Duodenal mucosa (tissue), 2 donors: ENCODE data around the gene TLR9.
A peak's percentile ranks its signal among the peaks of the same experiment; 100 is the strongest.

ENCODE experiments used
- H3K27ac ChIP-seq: one replicate; pipeline ENCODE4 v1.7.0; 2013; ENCODE audit warnings: low read depth, low read length
- H3K27me3 ChIP-seq, 2 donors: one replicate each; pipeline ENCODE4 v1.7.0; 2013; ENCODE audit warnings: low read length in 2 of 2, control low read depth in 1 of 2; ENCODE audit not compliant: insufficient read depth in 2 of 2, control insufficient read depth in 1 of 2
- H3K36me3 ChIP-seq, 2 donors: one replicate each; pipeline ENCODE4 v1.7.0; 2013; ENCODE audit warnings: low read length in 2 of 2, control low read depth in 1 of 2; ENCODE audit not compliant: insufficient read depth in 2 of 2, control insufficient read depth in 1 of 2
- H3K4me1 ChIP-seq, 2 donors: one replicate each; pipeline ENCODE4 v1.7.0; 2013; ENCODE audit warnings: low read length in 2 of 2, control low read depth in 1 of 2; ENCODE audit not compliant: insufficient read depth in 2 of 2, control insufficient read depth in 1 of 2
- H3K4me3 ChIP-seq, 2 donors: one replicate each; pipeline ENCODE4 v1.7.0; 2013; ENCODE audit warnings: low read length in 2 of 2, low read depth in 1 of 2
- H3K9ac ChIP-seq, 2 donors: one replicate each; pipeline ENCODE4 v1.7.0; 2013; ENCODE audit warnings: low read length in 2 of 2, low read depth in 1 of 2
- H3K9me3 ChIP-seq, 2 donors: one replicate each; pipeline ENCODE4 v1.7.0; 2013; ENCODE audit warnings: low read length in 2 of 2, control low read depth in 1 of 2; ENCODE audit not compliant: control insufficient read depth in 1 of 2

TLR9 gene

GRCh38 chr3:52196977-52197376 is 28.5 kb downstream of the TLR9 start:
- peak overlapping the region; percentile 88 for H3K27ac ChIP-seq
- peaks cover 0 to 8% of the 10 kb centered on the region in 2 donors for H3K36me3 ChIP-seq
- no peaks in the 10 kb centered on the region for H3K9me3 ChIP-seq
- H3K4me3 ChIP-seq, result peak overlapping the region; percentile 90 to 91
- H3K9ac ChIP-seq, result peak overlapping the region in 1 of 2 donors; percentile 85
- no peaks in the 10 kb centered on the region for H3K27me3 ChIP-seq
- peaks cover 37 to 46% of the 10 kb centered on the region in 2 donors for H3K4me1 ChIP-seq

DNA sequence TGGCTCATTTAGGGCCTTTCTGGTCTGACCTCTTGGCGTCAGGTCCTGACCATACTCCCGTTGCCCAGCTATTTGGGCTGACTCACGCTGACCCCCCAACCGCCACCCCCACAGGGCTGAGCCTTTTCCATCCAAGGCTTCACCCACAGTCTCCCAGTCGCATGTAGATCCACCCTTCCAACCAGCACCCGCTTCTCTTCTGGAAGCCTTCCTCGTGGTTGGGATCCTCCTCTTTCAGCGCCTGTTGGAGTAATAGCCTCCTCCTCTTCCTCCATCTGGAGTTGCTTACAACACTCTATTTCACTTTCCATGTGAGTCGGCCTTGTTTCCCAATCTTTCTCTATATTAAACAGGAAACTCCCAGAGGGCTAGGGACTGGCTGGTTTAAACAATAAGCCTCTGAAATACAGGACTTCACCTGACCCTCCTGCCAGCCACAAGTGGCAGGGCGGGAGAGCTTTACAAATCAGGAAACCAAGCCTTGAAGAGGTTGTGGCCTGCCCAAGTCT is 29.6 kb downstream of the TLR9 start:
- Histone ChIP-seq H3K27ac (peak overlapping the region; percentile 88), H3K4me3 (no peak overlapping the region), H3K9me3 (no peaks in the 10 kb centered on the region), H3K27me3 (no peaks in the 10 kb centered on the region), H3K4me1 (peaks cover 39 to 40% of the 10 kb centered on the region in 2 donors), H3K9ac (no peak overlapping the region), H3K36me3 (no peaks in the 10 kb centered on the region)

- Histone ChIP-seq H3K4me1 (peaks cover 45 to 46% of the 10 kb centered on the region in 2 donors), H3K27ac (peak overlapping the region; percentile 13), H3K36me3 (no peaks in the 10 kb centered on the region), H3K9me3 (no peaks in the 10 kb centered on the region), H3K27me3 (no peaks in the 10 kb centered on the region), H3K4me3 (no peak overlapping the region), H3K9ac (no peak overlapping the region)
Measured at GRCh38 chr3:52195291-52195597, 30.2 kb downstream of the TLR9 start.

- H3K4me1 ChIP-seq, result peaks cover 47 to 51% of the 10 kb centered on the region in 2 donors
- H3K36me3 ChIP-seq, result no peaks in the 10 kb centered on the region
- H3K9ac ChIP-seq, result no peak overlapping the region
- H3K4me3 ChIP-seq, result no peak overlapping the region
- no peaks in the 10 kb centered on the region for H3K27me3 ChIP-seq
- no peak overlapping the region for H3K27ac ChIP-seq
- H3K9me3 ChIP-seq, result no peaks in the 10 kb centered on the region
Measured at GRCh38 chr3:52194485-52195290, 30.8 kb downstream of the TLR9 start.

GRCh38 chr3:52193065-52193464 is 32.4 kb downstream of the TLR9 start:
- peaks cover 39 to 49% of the 10 kb centered on the region in 2 donors for H3K4me1 ChIP-seq
- no peaks in the 10 kb centered on the region for H3K9me3 ChIP-seq
- no peak overlapping the region for H3K4me3 ChIP-seq
- no peaks in the 10 kb centered on the region for H3K27me3 ChIP-seq
- no peak overlapping the region for H3K27ac ChIP-seq
- H3K9ac ChIP-seq, result no peak overlapping the region
- no peaks in the 10 kb centered on the region for H3K36me3 ChIP-seq

DNA sequence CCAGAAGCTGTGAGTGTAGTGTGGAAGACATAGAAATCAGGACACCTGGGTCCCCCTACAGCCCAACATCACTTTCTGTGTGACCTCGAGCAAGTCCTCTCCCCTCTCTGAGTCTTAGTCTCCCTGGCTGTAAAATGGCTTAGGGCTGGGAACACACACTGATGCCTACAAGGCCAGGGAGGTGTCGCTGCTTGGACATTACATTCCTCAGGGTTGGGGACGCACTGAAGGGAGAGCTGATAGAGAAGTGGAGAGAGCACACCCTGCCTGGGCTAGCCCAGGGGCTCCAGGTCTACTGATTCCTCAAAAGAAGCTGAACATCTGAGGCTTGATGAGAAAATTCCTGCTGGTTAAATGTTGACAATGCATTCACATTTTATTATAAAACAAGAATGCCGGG is 33.8 kb downstream of the TLR9 start:
- Histone ChIP-seq H3K27me3 (no peaks in the 10 kb centered on the region), H3K4me1 (peaks cover 28 to 38% of the 10 kb centered on the region in 2 donors), H3K27ac (no peak overlapping the region), H3K9me3 (no peaks in the 10 kb centered on the region), H3K9ac (no peak overlapping the region), H3K4me3 (no peak overlapping the region), H3K36me3 (no peaks in the 10 kb centered on the region)

DNA sequence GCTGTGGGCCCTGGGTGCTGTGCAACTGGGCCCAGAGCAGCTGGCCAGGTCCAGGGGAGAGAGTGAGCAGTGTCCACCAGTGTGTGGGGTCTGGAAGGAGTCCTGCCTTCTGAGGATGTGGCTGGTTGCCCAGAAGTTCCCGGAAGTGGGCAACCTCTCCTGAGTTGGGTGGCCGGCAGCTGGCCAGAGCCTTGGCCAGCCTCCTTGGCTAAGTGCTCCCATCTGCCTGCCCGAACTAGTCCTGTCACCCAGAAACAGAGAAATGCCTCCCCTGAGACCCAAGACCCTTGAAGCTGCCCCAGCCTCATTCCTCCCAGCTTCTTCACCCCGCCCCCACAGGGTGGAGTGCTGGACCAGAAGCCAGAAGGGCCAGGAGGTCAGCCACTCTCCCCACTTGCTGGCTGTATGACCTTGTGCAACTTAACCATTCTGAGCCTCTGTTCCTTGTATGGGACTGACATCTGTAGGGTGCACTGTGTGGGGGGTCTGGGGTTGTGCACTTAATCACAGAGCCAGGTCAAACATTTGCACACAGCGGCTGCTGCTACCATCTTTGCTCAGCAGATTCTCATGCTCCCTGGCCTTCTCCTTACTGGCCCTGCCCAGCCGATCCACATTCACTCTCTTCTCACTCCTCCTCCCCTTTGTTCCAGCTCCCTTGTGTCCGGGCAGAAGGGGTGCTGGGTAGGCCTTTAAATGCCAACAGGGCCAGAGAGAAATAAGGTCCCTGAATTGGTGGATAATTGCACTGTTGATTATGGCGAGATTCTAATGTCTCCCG is 35.0 kb downstream of the TLR9 start:
- peak overlapping the region; percentile 5 for H3K27ac ChIP-seq
- H3K9ac ChIP-seq, result no peak overlapping the region
- H3K36me3 ChIP-seq, result no peaks in the 10 kb centered on the region
- no peak overlapping the region for H3K4me3 ChIP-seq
- H3K27me3 ChIP-seq, result no peaks in the 10 kb centered on the region
- H3K4me1 ChIP-seq, result peaks cover 20 to 26% of the 10 kb centered on the region in 2 donors
- no peaks in the 10 kb centered on the region for H3K9me3 ChIP-seq

GRCh38 chr3:52188556-52188955 is 36.9 kb downstream of the TLR9 start:
- no peak overlapping the region for H3K4me3 ChIP-seq
- H3K27ac ChIP-seq, result no peak overlapping the region
- H3K4me1 ChIP-seq, result peaks cover 20 to 23% of the 10 kb centered on the region in 2 donors
- H3K9ac ChIP-seq, result no peak overlapping the region
- no peaks in the 10 kb centered on the region for H3K36me3 ChIP-seq
- H3K9me3 ChIP-seq, result no peaks in the 10 kb centered on the region
- no peaks in the 10 kb centered on the region for H3K27me3 ChIP-seq

DNA sequence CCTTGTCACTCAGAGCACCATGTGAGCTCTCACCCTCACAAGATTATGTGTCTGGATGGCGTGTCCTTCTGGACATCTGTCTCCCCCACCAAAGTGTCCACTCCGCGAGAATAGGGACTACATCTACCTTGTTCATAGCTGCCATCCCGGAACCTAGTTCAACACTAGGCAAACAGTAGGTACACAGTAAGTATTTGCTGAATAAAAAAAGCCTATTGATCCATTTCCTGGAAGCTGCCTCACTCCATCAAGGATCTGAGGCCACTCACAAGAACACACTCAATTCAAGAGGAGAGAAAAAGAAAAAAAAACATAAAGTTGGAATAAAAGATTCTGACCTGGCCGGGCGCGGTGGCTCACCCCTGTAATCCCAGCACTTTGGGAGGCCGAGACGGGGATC is 38.7 kb downstream of the TLR9 start:
- Histone ChIP-seq H3K27me3 (no peaks in the 10 kb centered on the region), H3K4me3 (no peak overlapping the region), H3K4me1 (peaks cover 15 to 26% of the 10 kb centered on the region in 2 donors), H3K36me3 (no peaks in the 10 kb centered on the region), H3K9ac (no peak overlapping the region), H3K27ac (no peak overlapping the region), H3K9me3 (no peaks in the 10 kb centered on the region)

DNA sequence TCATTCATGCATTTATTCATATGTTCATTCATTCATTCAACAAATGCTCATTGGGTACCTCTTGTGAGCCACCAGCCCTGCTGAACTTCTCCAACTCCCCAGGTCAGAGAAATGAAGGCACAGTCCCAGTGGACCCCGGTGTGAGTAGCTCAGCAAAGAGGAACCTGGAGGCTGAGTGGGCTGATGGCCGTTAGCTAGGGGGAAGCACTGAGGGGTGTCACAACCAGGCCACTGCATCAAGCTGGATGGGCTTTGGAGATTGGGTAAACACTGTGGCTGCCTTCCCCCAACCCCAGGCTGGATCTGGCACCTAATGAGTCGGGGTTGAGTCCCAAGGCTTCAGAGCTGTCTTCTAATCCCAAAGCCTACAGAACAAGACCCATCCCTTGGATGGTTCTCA is 39.6 kb downstream of the TLR9 start:
- H3K9ac ChIP-seq, result no peak overlapping the region
- no peak overlapping the region for H3K27ac ChIP-seq
- H3K36me3 ChIP-seq, result no peaks in the 10 kb centered on the region
- H3K4me1 ChIP-seq, result peaks cover 16 to 25% of the 10 kb centered on the region in 2 donors
- no peaks in the 10 kb centered on the region for H3K9me3 ChIP-seq
- no peaks in the 10 kb centered on the region for H3K27me3 ChIP-seq
- H3K4me3 ChIP-seq, result no peak overlapping the region
